GM21723 (cell line): ENCODE results near the gene SH3RF3.

Experiments
- ATAC-seq: cut with Tn5 transposase; IDR thresholded peaks from one replicate; pipeline ENCODE4 v1.9.1; 2021; ENCODE audit warnings: mild to moderate bottlenecking, moderate library complexity; ENCODE audit not compliant: unreplicated experiment

SH3RF3 gene

DNA sequence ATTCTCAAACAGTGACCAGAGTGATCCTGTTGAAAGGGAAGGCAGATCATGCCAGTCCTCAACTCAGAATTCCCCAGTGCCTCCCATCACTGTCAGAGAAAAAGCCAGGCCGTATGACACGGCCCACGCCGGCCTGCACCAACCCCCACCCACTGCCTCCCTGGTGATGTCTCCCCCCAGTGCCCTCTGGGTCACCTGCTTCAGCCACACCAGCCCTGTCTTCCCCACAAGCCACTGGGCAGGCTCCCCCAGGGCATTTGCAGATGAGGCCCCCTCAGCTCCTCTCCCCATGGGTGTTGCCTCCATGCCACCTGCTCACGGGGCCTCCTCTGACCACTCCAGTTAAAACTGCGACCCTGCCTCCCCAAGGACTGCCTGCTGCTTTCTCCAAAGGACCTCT is 169.8 kb downstream of the SH3RF3 start:
- ATAC-seq = no peak

DNA sequence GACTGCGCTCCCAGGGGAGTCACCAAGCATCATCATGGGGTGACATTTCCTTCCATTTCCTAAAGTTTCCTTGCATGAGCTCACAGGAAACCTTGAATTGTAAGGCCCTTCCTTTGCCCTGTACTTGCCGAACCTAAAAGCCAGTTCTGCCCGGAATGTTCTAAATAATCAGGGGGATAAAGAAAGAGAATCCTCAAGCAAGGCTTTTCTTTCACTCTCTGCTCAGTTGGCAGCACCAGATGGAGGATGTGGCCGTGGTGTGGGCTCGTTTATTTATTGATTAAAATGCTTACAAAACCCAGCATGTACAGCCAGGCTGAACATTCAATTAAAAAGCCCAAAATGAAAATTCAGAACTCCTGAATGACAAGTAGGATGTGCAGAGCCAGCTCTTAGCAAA is 170.5 kb downstream of the SH3RF3 start:
- no peak for ATAC-seq

DNA sequence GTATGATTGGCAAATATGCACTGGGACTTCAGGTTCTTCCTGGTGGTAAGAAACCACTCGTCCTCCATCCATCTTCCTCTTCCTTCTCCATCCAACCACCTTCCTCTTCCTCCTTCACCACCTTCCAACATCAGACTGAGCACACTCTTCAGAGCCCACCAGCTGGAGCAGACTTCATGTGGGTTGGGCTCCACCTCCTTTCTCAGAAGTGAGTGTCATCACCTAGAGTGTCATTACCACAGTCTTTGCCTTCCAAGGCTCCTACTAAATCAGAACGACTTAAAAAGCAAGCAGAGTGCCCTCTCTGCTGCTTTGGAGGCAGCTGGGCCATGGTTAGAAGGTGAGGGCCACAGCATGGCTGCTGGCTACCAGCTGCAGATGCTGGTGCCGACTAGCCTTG is 171.6 kb downstream of the SH3RF3 start:
- no peak for ATAC-seq

DNA sequence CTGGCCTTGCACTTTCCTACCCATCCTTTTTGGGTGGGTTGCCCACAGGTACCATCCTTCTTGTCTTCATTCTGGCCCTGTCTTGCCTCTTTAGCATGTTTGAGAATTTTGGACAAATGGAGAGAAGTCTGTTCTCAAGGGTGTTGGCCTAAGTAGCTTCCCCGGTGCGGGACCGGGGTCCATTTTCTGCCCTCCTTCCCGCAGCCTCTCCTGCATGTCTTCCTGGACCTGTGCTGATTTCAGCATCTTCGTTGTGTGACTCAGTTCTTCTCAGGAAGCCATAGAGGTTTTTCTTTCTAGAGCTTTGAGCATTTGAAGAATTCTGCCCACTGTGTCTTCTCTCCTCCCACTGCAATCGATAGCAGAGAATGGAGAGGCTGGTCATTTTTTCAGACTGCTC is 172.7 kb downstream of the SH3RF3 start:
- ATAC-seq = no peak

DNA sequence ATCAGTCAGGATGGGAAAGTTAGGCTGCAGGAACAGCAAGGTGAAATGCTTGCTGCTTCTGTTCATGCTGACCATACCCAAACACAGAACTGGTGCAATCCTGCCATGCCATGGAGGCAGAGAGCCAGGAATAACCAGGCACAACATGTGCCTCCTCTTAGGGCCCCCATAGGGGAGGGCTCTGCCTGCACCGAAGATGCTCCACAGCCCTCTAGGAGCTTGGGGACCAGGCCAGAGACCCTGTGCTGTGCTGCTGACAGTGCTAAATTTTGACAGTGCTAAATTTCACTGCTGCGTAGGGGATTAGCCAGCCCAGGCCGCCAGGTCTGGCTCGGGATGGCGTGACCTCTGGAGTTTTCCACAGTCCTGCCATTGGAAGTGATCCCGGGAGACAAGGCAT is 173.3 kb downstream of the SH3RF3 start:
- no peak for ATAC-seq

DNA sequence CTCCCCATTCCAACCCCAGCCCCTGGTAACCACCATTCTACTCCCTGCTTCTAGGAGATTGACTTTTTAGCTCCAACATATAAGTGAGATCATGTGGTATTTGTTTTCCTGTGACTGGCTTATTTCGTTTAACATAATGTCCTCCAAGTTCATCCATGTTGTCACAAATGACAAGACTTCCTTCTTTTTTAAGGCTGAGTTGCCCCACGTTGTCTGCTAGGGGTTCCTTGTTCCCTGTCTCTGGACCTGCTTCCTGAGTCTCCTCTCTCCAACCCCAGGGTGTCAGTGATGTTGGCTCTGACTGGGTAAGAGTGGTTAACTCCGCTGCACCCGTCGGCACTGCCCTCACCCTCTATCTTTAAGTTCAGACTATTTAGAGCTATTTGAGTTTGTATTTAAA is 175.2 kb downstream of the SH3RF3 start:
- no peak for ATAC-seq

DNA sequence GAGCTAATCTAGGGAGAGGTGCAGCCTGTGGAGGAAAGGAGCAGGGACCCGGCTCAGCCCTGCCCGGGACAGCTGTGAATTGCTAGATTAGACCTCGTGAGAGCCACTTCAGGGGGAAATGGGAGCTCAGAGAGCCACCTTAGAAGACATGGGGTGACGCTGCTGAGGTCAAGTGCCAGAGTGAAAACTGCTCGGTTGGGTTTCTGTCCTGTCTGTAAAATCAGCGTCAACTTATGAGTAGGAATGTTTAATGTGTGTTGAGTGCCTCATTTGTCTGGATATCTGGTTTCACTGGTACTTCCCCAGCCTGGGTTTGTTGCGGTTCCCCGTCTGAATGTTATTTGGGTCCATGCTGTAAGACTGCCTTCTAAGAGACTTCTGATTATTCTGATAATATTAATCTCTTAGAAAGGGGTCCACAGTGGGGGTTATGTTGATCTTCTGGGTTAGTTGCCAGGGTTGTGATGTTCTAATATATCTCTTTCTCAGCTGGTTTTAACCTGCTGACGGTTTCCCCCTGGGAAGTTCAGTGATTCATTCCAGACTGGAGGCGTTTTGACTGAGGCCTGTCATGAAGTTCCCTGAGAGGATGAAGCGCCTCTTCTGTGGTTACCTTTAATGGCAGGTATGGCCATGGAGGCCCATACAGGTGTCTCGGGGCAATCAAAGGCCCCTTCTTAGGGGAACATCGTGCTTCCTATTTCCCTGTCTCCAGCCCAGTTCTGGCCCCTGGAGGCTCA is 175.9 kb downstream of the SH3RF3 start:
- no peak for ATAC-seq

DNA sequence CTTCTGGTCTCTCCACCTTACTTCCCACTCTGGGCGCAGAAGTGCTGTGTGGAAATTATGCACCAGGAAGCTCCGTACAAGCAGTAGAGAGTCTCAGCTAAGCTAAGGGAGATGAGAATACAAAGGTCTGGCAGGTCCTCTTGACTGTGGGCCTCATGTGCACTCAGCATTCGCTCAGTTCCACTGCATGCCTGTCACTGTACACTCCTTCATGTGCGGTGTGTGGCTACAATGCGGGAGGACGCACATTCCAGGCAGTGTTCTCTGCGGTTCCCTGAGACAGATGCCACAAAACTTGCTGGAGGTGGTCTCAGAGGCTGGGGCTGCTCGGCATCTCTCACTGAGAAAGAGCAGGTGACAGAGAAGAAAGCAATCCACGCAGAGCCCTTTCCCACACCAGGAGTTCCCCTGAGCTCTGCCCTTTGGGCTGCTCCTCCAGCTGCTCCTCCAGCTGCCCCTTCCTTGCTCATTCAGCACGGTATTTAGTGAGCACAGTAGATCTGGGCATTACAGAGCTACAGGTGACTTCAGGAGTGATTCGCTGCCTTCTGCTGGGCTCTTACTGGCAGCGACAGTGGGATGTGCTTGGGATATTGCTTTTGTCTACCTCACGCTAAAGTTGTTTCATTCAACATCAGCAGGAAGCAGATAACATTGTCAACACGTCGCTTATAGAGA is 176.6 kb downstream of the SH3RF3 start:
- ATAC-seq = no peak

DNA sequence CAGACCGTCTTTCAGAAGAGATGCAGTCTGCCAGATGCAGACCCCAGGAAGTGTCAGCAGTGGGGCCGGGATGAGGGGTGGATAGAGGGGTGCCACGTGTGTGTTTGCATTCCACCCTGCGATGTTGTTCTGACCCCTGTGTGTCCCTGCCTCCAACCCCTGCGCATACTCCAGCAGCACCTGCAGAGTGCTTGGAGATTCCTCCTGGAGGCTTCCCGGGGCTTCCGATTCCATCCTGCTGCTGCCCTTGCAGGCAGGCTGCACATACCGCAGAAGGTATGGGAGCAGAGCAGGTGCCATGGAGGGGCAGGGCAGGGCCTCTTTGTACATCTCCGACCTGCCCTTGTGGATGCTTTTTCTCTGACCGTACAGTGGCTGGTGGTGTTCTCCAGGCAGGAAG is 177.2 kb downstream of the SH3RF3 start:
- no peak for ATAC-seq

DNA sequence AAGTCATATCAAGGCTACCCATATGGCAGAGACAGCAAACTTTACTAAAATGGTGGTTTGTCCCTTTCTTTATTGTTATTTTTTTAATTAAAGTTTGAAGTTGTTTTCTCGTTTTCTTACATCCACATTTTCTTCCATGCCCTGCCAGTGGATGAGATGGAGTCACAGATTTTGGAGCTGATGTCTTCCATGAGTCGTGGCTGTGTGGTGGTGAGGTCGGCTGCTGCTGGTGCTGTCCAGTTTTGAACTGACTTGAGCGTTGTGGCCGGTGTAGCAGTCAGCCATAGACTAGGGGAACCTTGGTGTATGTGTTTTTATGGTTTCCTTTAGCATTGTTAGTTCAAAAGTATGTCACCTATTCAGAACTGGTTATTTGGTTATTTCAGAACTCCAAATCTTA is 182.8 kb downstream of the SH3RF3 start:
- ATAC-seq = no peak

DNA sequence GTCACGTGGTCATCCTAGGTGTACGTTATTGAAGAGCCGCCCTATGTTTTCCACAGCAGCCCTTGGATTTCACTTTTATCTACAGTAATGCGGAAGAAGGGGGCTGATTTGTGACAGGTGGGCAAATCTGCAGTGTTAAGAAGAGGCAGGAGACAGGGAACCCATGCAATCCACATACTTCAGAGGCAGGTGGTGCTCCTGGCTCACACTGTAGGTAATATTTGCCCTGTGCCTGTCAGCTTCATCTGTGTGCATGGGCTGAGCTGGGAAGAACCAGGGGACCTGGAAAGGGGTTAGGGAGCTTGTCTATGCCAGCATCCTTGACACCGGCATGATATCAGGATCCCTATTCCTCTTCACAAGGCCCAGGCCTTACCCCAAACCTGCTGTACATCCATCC is 183.9 kb downstream of the SH3RF3 start:
- no peak for ATAC-seq

DNA sequence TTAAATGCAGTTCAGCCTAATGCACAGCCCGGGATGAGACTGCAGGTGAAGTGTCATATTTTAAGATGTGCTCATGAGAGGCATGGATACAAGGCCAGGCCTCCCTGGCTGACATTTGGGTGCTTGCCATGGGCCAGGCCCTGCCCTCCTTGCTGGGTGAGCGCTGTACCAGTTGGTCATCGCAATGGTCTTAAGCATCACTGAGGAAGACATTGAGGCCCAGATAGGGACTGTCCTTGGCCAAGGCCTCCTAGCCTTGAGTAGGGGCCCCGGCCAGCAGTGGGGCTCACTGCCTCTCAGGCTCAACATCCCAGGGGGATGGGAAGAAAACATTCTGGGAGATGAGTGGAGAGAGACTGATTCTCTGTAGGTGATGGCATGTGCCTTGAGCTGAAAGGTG is 184.3 kb downstream of the SH3RF3 start:
- no peak for ATAC-seq

DNA sequence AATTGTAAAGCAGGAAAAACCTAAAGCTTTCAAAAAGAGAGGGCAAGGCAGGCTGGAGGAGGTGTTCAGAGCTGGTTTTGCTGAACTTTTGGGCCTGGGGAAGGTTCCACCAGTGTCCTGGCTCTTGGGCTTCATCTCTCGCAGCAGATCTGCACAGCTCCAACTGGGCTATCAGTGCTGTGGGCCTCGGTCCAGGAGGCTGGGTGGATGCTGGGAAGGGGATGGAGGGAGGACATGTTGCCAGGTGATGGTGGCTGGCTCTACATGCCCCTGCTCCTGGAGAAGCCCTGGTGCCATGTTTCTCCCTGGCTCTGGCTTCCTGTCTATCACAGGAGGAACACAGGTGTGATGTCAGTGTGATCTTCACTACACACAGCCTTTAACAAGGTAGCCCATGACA is 187.1 kb downstream of the SH3RF3 start:
- no peak for ATAC-seq

DNA sequence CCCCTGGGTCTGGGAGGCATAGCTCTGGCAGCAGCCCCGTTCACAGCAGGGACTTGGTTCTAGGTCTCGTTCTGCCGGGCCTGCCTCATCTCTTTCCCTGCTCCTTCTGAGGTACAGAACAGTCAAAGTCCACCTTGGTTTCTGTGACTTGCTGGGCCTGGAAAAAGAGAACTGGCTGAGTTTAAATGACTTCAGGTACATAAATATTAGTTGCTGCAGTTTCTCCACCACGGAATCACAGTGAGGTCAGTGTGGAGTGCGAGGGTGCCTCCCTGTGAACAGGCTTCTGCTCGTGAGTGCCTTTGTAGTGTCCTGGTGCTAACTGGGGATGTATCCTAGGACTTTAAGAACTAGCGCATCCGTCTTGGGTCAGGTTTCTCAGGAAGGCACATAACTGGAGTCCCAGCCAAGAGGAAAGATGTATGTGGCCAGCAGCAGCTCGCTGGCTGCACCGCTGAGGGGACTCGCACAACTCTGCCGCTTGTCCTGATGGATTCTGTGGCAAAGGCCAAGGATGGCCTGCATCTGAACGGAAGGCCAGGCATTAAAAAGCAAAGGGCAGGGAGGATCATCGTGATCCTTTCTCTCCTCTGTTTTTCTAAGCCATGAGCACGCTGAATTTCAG is 188.6 kb downstream of the SH3RF3 start:
- no peak for ATAC-seq

DNA sequence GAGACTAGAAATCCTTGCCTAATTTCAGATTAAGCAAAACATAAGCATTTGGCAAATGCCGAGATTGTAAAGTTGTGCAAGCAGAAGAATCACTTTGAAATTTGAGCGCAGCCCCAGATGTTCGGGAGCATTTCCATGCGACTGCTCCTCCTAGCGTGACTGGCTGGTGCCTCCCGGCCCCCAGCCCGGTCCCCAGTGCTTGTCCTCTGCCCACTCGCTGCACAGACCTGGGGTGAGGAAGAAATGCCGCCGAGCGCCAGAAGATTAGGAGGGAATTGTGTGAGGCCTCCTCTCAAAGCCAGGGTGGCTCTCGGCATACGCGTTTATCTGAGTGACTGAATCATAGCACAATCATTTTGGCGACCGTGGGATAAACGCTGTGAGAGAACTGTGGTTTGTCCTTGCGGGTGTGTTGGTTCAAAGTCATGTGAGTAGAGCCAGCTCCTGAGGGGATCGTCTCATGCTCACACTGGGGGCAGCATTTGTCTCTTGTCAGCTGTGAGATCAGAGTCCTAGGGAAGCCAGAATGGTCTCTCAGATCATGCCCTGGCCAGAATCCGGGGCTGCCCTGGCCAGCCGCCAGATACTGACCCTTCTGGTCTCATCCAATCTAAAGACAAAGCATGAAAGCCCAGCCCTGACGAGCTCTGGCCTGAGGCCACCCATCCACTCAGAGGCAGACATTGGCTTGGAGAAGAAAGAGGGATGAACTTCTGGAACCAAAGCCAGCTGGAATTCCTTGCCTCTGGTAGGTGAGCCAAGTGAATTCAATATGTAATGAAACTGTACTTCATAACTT is 189.3 kb downstream of the SH3RF3 start:
- ATAC-seq = no peak

DNA sequence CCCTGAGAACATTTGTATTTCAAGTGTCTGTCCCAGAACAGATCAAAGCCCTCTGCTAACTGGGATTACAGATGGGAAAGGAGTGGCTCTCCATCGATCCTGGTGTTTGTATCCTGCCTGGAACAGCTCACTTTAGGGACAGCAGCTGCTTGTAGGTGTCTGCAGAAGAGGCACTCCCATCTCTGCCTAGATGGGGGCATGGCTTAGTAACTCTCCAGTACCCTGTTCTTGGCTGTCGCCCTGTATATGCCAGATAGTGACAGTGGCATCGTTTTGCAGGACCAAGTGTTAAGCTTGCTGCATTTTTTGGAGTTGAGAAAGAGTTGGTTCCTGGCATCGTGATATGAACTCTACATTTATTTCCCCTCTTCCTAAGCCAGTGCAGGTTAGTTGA is 189.9 kb downstream of the SH3RF3 start:
- ATAC-seq = no peak

DNA sequence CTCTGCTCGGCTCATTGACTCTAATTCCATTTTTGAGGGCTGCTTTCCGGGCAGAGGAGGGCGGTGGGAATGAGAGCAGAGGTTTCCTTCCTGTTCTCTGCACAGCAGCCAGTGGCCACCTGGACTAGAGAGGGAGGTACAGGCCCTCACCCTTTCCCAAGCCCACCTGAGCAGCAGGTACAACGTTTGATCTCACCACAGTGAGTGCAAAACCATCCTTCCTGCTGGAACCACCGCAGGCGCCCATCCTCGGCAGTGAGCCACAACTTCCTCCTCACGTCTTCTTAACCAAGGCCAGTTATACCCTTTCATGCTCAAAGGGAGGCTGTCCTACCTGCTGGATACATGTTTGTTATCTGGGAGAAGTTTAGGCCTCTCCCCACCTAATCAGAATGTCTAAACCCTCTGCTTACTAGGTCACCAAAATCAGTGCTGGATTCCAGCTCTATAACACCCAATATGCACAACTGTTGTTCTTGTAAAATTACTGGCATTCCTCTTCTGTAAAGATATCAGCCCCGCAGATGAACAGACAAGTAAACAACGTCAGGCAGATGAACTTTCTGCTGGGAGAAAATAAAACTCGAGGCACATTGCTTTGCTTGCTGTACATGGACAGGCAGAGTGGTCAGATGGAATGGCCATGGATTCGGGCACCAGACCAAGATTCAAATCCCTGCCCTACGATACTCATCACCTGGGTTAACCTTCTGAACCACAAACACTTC is 191.4 kb downstream of the SH3RF3 start:
- ATAC-seq = no peak

DNA sequence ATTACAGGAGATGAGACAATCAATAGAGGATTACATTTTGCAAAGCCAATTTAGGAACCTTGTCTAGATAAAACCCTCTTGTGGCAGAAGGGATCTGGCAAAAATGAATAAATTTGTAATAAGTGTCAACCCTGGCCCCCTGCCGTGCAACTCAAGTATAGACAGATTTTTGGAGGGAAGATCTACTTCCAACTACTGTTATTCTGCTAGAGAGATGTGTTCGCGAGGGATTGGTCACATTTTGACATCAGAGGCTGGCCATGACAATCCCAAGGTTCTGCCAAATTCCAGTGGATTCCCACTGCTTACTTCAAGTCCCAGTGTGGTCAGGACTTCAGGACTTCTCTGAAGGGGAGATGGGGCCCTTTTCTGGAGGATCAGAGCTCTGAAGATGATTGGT is 192.6 kb downstream of the SH3RF3 start:
- ATAC-seq = no peak

DNA sequence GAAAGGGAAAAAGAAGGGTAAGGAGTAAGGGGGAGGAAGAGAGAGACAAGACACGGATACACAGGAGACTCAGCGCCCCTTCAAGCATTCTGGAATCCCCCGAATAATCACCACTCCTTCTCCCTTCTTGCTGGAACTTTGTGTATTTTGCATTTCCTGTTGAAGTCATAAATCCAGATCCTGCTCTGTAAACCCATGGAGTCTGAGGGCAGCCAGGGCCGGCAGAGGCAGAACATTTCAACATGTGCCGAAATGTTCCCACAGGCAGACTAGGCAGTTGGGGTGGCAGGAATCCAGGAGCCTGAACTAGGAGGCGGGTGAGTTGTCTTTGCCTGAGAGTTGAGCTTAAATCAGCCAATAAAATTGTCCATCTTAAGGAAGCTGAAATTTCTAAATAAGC is 193.1 kb downstream of the SH3RF3 start:
- no peak for ATAC-seq

DNA sequence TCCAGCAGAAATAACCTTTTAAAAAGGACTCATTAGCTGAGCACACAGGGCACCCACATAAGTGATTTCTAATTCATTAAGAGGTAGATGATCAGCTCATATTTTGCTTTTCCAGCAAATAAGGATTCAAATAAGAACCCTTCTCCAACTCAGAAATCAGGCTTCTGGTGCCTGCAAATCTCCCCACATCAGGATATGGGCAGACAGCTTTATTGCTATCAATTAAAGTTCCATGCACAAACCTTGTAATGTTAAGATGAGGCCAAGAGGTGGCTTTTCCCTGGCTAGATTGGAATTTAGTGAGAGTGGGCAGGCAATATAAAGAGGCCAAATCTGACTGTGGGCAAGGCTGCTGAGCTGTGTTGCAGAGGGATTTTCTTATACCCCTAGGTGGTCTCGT is 193.6 kb downstream of the SH3RF3 start:
- no peak for ATAC-seq

DNA sequence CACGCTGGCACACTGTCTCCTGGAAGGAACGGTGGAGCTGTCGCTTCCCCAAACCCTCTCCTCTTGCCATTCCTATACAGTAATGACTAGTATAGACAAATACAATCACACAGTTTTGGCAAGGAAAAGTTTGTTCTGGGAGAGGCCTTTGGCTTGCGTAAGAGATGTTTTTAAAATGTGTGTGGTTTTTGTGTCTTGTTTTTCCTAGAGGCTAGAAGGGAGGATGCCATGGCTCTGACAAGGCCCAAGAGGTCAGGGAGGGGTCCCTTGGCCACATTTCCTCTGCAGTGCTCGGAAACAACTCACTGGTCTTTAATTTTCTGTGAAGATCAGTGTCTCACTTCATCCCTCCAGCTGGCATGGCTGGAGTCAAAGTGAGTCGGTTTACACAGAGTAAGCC is 195.9 kb downstream of the SH3RF3 start:
- no peak for ATAC-seq
